OCI-LY7 (cell line): ENCODE data around the gene KIF5A. TPM values are rescaled to one million over a fixed set of nuclear protein-coding genes. Genes with fewer than 3 reads are reported as not detected.

Experiments
- BruUV-seq: library from RNA; stranded (reverse); fragments of 400-500 nt; replicated peaks from 2 replicates; lab custom pipeline; 2021; lab: Mats Ljungman, UMichigan
- CTCF ChIA-PET: fragments of 300-600 bp; sonication (Branson Sonifier 250); formaldehyde crosslinking; loops from one replicate; lab custom pipeline; 2022; ENCODE audit warnings: antibody characterized with exemption; ENCODE audit not compliant: unreplicated experiment; lab: Charles Lee
- POLR2A ChIA-PET: fragments of 300-600 bp; sonication (Branson Sonifier 250); formaldehyde crosslinking; loops from one replicate; lab custom pipeline; 2022; ENCODE audit warnings: antibody characterized with exemption; lab: Charles Lee
- DNase-seq: peaks from one replicate; pipeline ENCODE4 v3.0.0-alpha.2; 2015; ENCODE audit warnings: low spot score
- H2AFZ ChIP-seq: fragments of 200-600 bp; sonication (generic), shearing (Covaris generic); 2 replicates; pipeline ENCODE4 v1.6.1; 2014; ENCODE audit warnings: mild to moderate bottlenecking, antibody characterized with exemption, low read length, moderate library complexity
- H3K27ac ChIP-seq: fragments of 200-600 bp; sonication (generic); 2 replicates; pipeline ENCODE4 v1.5.1; 2014; ENCODE audit warnings: mixed run types, low read depth, mild to moderate bottlenecking, moderate library complexity, low read length, inconsistent platforms; ENCODE audit not compliant: poor library complexity, severe bottlenecking
- H3K36me3 ChIP-seq: fragments of 200-600 bp; sonication (generic); 2 replicates; pipeline ENCODE4 v1.6.1; 2014; ENCODE audit warnings: mild to moderate bottlenecking, antibody characterized with exemption, low read length, moderate library complexity, mixed read lengths; ENCODE audit not compliant: insufficient read depth
- H3K4me1 ChIP-seq: fragments of 200-600 bp; sonication (generic); 2 replicates; pipeline ENCODE4 v1.5.1; 2014; ENCODE audit warnings: mild to moderate bottlenecking, low read length; ENCODE audit not compliant: insufficient read depth, poor library complexity, severe bottlenecking
- H3K4me2 ChIP-seq: fragments of 200-600 bp; sonication (generic); 2 replicates; pipeline ENCODE4 v1.6.1; 2014; ENCODE audit warnings: mild to moderate bottlenecking, low read length
- H3K4me3 ChIP-seq: fragments of 200-600 bp; sonication (generic); 2 replicates; pipeline ENCODE4 v1.5.1; 2014; ENCODE audit warnings: mild to moderate bottlenecking, low read depth, low read length; ENCODE audit not compliant: poor library complexity, severe bottlenecking
- H3K79me2 ChIP-seq: fragments of 200-600 bp; sonication (generic); 2 replicates; pipeline ENCODE4 v1.6.1; 2016; ENCODE audit warnings: low read depth, mild to moderate bottlenecking, low read length, moderate library complexity, mixed read lengths; ENCODE audit not compliant: insufficient read depth
- H3K9me2 ChIP-seq: fragments of 200-600 bp; sonication (generic); 2 replicates; pipeline ENCODE4 v1.6.1; 2016; ENCODE audit warnings: mild to moderate bottlenecking, low read length, mixed read lengths; ENCODE audit not compliant: insufficient read depth
- H3K9me3 ChIP-seq: fragments of 200-600 bp; sonication (generic); 2 replicates; pipeline ENCODE4 v1.6.1; 2014; ENCODE audit warnings: mild to moderate bottlenecking, mixed run types, low read length, mixed read lengths
- H4K20me1 ChIP-seq: fragments of 200-600 bp; sonication (generic); 2 replicates; pipeline ENCODE4 v1.6.1; 2014; ENCODE audit warnings: mild to moderate bottlenecking, antibody characterized with exemption, low read length, moderate library complexity, mixed read lengths; ENCODE audit not compliant: insufficient read depth
- EZH2phosphoT487 ChIP-seq: fragments of 200-600 bp; sonication (generic); IDR thresholded peaks from 2 replicates; pipeline ENCODE4 v1.6.1; 2018; ENCODE audit warnings: low read depth, borderline replicate concordance, mild to moderate bottlenecking, mixed run types, antibody characterized with exemption, low read length, moderate library complexity, mixed read lengths
- intact Hi-C: fragments of 100-400 bp; cut with micrococcal nuclease; formaldehyde crosslinking; loops from one replicate; pipeline ENCODE4 v1.10.0; 2022; ENCODE audit not compliant: unreplicated experiment
- total RNA-seq, 2 experiments: library from RNA; depleted of rRNA in 1 of 2; stranded (reverse); fragments of >200 nt in 1 of 2; shearing (Covaris generic) in 1 of 2; gene quantifications; 2 replicates each; pipeline ENCODE4 v1.2.3, GENCODE V29; 2014 to 2022
- TF ChIP-seq, protein P1 (sequence below): fragments of 200-600 bp; sonication (generic); conservative IDR thresholded peaks from 2 replicates; pipeline ENCODE4 v1.5.1; 2014; ENCODE audit warnings: mild to moderate bottlenecking, antibody characterized with exemption, low read length, moderate library complexity, mixed read lengths

KIF5A gene
- total RNA-seq, 2 experiments from 2014 or later = 0.09 to 1.6 TPM

DNA sequence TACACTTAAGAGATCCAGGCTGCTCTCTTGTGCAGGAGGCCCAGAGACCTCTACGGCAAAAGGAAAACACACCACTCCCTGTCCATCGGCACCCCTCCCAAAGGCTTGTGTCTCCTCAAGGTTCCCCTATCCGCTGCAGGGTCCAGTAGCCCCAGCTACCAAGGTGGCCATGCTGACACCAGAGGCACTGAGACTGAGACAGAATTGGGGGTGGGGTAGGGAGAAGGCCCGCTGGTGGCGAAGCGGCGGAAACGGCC lies 30.1 kb upstream of the KIF5A start:
- peak; percentile 47 for DNase-seq
- ChIA-PET CTCF (no interaction called here), POLR2A (interaction anchor here (0.9 kb wide), 1 partner anchor 34 kb away, joined by 3 read pairs; no protein-coding TSS in a partner anchor)
- Histone ChIP-seq H2AFZ (no peak overlapping the region), H3K4me3 (peak overlapping the region; percentile 84), H4K20me1 (peaks cover 21% of the 10 kb centered on the region), H3K4me2 (peak overlapping the region; percentile 93), H3K9me2 (no peaks in the 10 kb centered on the region), H3K36me3 (peaks cover 60% of the 10 kb centered on the region), H3K27ac (peak overlapping the region; percentile 78), H3K9me3 (no peaks in the 10 kb centered on the region), H3K4me1 (peaks cover 44% of the 10 kb centered on the region), H3K79me2 (peaks cover 40% of the 10 kb centered on the region)
- no TSS peak for BruUV-seq
- TF ChIP-seq, protein P1, sequence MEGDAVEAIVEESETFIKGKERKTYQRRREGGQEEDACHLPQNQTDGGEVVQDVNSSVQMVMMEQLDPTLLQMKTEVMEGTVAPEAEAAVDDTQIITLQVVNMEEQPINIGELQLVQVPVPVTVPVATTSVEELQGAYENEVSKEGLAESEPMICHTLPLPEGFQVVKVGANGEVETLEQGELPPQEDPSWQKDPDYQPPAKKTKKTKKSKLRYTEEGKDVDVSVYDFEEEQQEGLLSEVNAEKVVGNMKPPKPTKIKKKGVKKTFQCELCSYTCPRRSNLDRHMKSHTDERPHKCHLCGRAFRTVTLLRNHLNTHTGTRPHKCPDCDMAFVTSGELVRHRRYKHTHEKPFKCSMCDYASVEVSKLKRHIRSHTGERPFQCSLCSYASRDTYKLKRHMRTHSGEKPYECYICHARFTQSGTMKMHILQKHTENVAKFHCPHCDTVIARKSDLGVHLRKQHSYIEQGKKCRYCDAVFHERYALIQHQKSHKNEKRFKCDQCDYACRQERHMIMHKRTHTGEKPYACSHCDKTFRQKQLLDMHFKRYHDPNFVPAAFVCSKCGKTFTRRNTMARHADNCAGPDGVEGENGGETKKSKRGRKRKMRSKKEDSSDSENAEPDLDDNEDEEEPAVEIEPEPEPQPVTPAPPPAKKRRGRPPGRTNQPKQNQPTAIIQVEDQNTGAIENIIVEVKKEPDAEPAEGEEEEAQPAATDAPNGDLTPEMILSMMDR = no peak
- TF ChIP-seq EZH2phosphoT487 = no peak
- intact Hi-C loops = loop anchor here (1.0 to 5.0 kb wide), 4 partner anchors 32 to 279 kb away; partner anchors contain the start of genes CDK4 and GLI1

DNA sequence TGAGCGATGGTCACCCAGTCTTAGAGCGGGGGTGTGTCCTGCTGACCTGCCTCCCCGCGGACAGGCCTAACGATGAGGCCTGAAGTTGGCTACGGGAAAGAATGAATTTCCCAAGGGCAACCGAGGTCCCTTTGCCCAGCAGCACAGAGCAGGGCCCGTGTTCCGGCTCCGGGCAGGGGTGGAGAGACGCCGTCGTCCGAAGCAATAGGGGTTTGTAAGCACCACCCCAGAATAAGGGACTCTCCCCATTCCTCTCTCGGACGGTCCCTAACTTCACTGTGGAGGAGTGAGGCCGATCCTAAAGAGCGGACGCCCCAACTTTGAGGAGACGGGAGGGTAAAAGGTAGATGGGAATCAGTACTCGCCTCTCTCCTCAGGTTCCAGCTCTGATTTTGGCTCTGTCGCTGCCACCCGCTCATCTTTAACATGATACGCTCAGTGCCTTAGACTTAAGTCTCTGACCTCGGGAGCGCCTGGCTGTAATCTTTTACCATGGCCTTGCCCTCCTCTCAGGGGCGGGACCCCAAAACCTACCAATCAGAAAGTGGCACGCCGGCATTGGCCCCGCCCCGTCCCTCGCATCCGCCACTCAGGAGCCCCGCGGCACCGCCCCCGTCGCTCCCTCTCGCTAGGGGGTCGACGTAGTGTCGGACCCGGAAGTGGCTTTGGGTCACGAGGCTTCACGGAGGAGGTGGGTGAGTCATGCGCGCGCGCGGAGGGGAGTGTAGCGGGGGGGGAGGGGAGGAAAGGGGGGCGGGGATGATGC lies 29.6 kb upstream of the KIF5A start, which contains the start of gene DDIT3:
Gene DDIT3 (minus strand): TSS at position 462 of the 766 bp plus-strand sequence. CDS start 3,108 bp downstream, outside the sequence.
- Histone ChIP-seq H3K4me2 (peak within 1 kb of the TSS; percentile 94), H3K4me1 (peaks cover 49% of the 10 kb centered on the region), H2AFZ (peak within 1 kb of the TSS; percentile 45; the same call in 1 of the 2 replicates), H3K4me3 (peak within 1 kb of the TSS; percentile 84), H4K20me1 (peaks cover 22% of the 10 kb centered on the region), H3K9me2 (no peaks in the 10 kb centered on the region), H3K9me3 (no peaks in the 10 kb centered on the region), H3K27ac (peak within 1 kb of the TSS; percentile 97), H3K36me3 (peaks cover 60% of the 10 kb centered on the region), H3K79me2 (peaks cover 44% of the 10 kb centered on the region)
- TSS peak; percentile 84 for BruUV-seq
- ChIA-PET CTCF (interaction anchor here (1.0 kb wide), 1 partner anchor 40 kb away, joined by 3 read pairs; no protein-coding TSS in a partner anchor), POLR2A (interaction anchor here (0.9 to 1.2 kb wide), 4 partner anchors 27 to 43 kb away, joined by 3 to 5 read pairs (median 4); partner anchors contain the start of genes ARHGAP9 and DCTN2)
- TF ChIP-seq, protein P1 = no peak
- no peak for TF ChIP-seq EZH2phosphoT487
- intact Hi-C loops = loop anchor here (1.0 to 5.0 kb wide), 4 partner anchors 33 to 279 kb away; partner anchors contain the start of genes CDK4 and GLI1
- peak; percentile 100 for DNase-seq
